Thyroid gland (tissue), 4 donors: ENCODE data around the gene MISP3. TPM values are rescaled to one million over a fixed set of nuclear protein-coding genes. Genes with fewer than 3 reads are reported as not detected.

Source experiments
- DNase-seq, 2 donors: peaks; one replicate each; pipeline ENCODE4 v3.0.0-alpha.2; 2019
- H3K27ac ChIP-seq, 3 donors: fragments of 200-600 bp; sonication (generic); 1 replicate in 2 of 3; 2 replicates in 1 of 3; pipeline ENCODE4 v1.5.1; 2016 to 2019; ENCODE audit warnings: mild to moderate bottlenecking in 1 of 3, moderate library complexity in 1 of 3
- H3K27me3 ChIP-seq: fragments of 200-600 bp; sonication (generic); one replicate; pipeline ENCODE4 v1.5.1; 2019
- H3K36me3 ChIP-seq, 2 donors: fragments of 200-600 bp; sonication (generic); one replicate each; pipeline ENCODE4 v1.5.1; 2016 to 2019
- H3K4me1 ChIP-seq, 2 donors: fragments of 200-600 bp; sonication (generic); one replicate each; pipeline ENCODE4 v1.5.1; 2017 to 2019
- H3K4me3 ChIP-seq, 3 donors: fragments of 200-600 bp; sonication (generic); replicated peaks in 1 of 3; 1 replicate in 2 of 3; 2 replicates in 1 of 3; pipeline ENCODE4 v1.5.1; 2016; ENCODE audit warnings: mild to moderate bottlenecking in 1 of 3
- H3K9me3 ChIP-seq: fragments of 200-600 bp; sonication (generic); one replicate; pipeline ENCODE4 v1.5.1; 2017
- POLR2A ChIP-seq, 2 donors: fragments of 450-650 bp; IDR thresholded peaks; one replicate each; pipeline ENCODE4 v1.6.1; 2017; ENCODE audit warnings: antibody characterized with exemption in 2 of 2, mild to moderate bottlenecking in 2 of 2, moderate library complexity in 1 of 2
- WGBS, 2 donors: methylation state at CpG; one replicate each; pipeline ENCODE4 v1.1.5; 2017; 5-methylcytosine and 5-hydroxymethylcytosine counted together
- intact Hi-C: fragments of 100-400 bp; cut with DNase I; formaldehyde crosslinking; loops from one replicate; pipeline ENCODE4 v1.15.1; 2023
- total RNA-seq, 4 donors: library from RNA; depleted of rRNA; stranded (reverse); fragments of >200 nt; gene quantifications; one replicate each; pipeline ENCODE4 v1.2.3, GENCODE V29; 2016
- TF ChIP-seq, protein P1 (sequence below), 6 experiments: fragments of 200-600 bp in 3 of 6; fragments of 450-650 bp in 3 of 6; sonication (generic) in 3 of 6; IDR thresholded peaks; one replicate each; pipeline ENCODE4 v1.5.1; 2016 to 2019; ENCODE audit warnings: antibody characterized with exemption in 6 of 6, mild to moderate bottlenecking in 2 of 6, inconsistent platforms in 1 of 6, moderate library complexity in 1 of 6

MISP3 gene
- total RNA-seq, 4 donors from 2014 or later: 7.9 to 9.9 (median 9.1) TPM

DNA sequence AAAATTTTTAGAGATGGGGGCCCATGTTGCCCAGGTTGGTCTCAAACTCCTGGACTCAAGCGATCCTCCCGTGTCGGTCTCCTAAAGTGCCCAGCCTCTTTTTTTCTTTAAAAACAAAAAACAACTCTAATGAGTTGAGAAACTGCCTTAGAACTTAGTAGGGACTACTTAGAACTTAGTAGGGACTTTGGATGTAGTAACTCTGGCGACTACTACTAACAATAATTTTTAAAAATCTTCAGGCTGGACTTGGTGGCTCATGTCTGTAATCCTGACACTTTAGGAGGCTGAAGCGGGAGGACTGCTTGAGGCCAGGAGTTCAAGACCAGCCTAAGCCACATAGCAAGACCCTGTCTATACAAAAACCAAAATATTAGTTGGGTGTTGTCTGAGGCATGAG lies 13.5 kb downstream of the MISP3 start:
- intact Hi-C loops: loop anchor here (5.0 kb wide), 1 partner anchor 36 kb away; no protein-coding TSS in a partner anchor
- H3K27ac ChIP-seq: no peak overlapping the region
- no peaks in the 10 kb centered on the region for H3K36me3 ChIP-seq
- no peak overlapping the region for H3K4me3 ChIP-seq
- H3K4me1 ChIP-seq: peaks cover 7 to 32% of the 10 kb centered on the region in 2 donors
- WGBS, 2 donors: 81 to 82% methylated on average over 5 of the region's 5 CpGs
- TF ChIP-seq POLR2A (IDR thresholded peaks at IDR 0.05): no peak
- TF ChIP-seq, protein P1, sequence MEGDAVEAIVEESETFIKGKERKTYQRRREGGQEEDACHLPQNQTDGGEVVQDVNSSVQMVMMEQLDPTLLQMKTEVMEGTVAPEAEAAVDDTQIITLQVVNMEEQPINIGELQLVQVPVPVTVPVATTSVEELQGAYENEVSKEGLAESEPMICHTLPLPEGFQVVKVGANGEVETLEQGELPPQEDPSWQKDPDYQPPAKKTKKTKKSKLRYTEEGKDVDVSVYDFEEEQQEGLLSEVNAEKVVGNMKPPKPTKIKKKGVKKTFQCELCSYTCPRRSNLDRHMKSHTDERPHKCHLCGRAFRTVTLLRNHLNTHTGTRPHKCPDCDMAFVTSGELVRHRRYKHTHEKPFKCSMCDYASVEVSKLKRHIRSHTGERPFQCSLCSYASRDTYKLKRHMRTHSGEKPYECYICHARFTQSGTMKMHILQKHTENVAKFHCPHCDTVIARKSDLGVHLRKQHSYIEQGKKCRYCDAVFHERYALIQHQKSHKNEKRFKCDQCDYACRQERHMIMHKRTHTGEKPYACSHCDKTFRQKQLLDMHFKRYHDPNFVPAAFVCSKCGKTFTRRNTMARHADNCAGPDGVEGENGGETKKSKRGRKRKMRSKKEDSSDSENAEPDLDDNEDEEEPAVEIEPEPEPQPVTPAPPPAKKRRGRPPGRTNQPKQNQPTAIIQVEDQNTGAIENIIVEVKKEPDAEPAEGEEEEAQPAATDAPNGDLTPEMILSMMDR (IDR thresholded peaks at IDR 0.05): no peak
- H3K9me3 ChIP-seq: no peaks in the 10 kb centered on the region
- DNase-seq: no peak
- H3K27me3 ChIP-seq: no peaks in the 10 kb centered on the region

DNA sequence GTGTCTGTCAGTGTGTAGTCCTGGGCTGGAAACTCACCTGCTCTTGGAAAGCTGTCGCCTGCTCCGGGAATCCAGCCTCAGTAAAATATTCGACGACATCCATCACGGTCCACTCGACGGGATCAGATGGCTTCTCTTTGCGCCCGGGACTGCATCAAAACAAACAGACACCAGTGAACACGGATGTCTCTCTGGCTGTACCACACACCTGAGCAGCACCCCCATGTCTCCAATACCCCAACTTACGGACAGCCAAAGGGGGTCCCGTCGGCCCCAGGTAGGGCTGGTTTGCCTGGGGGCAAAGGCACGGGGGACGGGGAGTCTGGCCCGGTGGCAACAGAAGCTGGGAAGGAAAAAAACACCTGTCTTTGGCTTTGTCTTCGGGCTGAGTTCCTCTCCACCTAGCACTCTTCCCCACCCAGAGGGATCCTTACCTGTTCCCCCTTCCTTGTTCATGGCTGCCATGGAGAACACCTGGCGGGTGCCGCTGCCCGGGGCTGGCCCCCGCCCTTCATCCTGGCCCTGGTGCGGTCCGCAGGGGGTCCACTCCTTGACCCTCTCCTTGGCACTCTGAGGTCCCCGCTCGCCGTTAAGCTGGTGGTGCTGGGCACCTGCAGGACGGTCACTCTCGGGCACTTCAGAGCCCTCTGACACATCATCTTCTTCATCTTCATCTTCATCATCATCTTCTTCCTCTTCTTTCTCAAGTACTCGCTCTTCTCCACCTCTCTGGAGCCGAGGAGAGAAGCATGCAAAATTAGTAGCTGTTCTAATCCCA lies 16.2 kb downstream of the MISP3 start:
- Histone ChIP-seq H3K27me3 (no peaks in the 10 kb centered on the region), H3K4me1 (peaks cover 0 to 28% of the 10 kb centered on the region in 2 donors), H3K27ac (no peak overlapping the region), H3K9me3 (no peaks in the 10 kb centered on the region), H3K36me3 (no peaks in the 10 kb centered on the region), H3K4me3 (peak overlapping the region in 1 of 3 donors; percentile 23)
- TF ChIP-seq, protein P1 (IDR thresholded peaks at IDR 0.05): no peak
- TF ChIP-seq POLR2A (IDR thresholded peaks at IDR 0.05): no peak
- 87 to 93% methylated on average over 30 of the region's 30 CpGs for WGBS, 2 donors
- no peak for DNase-seq
- intact Hi-C loops: loop anchor here (5.0 kb wide), 1 partner anchor 33 kb away; no protein-coding TSS in a partner anchor

DNA sequence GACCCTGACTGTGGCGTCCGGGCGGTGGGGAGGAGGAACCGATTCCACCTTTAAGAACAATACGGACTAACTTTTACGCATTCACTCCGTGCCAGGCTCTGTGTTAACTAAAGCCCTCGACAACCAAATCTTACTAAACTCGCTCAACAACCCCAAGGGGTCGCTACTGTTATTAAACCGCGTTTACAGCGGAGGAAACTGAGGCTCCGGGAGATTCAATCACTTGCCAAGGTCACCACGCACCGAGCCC lies 16.8 kb downstream of the MISP3 start:
- H3K4me3 ChIP-seq: peak overlapping the region in 1 of 3 donors; percentile 23
- WGBS, 2 donors: 37% methylated on average over 16 of the region's 16 CpGs
- DNase-seq: no peak
- no peak for TF ChIP-seq POLR2A (IDR thresholded peaks at IDR 0.05)
- TF ChIP-seq, protein P1 (IDR thresholded peaks at IDR 0.05): no peak
- no peaks in the 10 kb centered on the region for H3K27me3 ChIP-seq
- no peaks in the 10 kb centered on the region for H3K9me3 ChIP-seq
- H3K27ac ChIP-seq: no peak overlapping the region
- H3K4me1 ChIP-seq: peaks cover 0 to 28% of the 10 kb centered on the region in 2 donors
- intact Hi-C loops: loop anchor here (5.0 kb wide), 1 partner anchor 33 kb away; no protein-coding TSS in a partner anchor
- H3K36me3 ChIP-seq: no peaks in the 10 kb centered on the region

DNA sequence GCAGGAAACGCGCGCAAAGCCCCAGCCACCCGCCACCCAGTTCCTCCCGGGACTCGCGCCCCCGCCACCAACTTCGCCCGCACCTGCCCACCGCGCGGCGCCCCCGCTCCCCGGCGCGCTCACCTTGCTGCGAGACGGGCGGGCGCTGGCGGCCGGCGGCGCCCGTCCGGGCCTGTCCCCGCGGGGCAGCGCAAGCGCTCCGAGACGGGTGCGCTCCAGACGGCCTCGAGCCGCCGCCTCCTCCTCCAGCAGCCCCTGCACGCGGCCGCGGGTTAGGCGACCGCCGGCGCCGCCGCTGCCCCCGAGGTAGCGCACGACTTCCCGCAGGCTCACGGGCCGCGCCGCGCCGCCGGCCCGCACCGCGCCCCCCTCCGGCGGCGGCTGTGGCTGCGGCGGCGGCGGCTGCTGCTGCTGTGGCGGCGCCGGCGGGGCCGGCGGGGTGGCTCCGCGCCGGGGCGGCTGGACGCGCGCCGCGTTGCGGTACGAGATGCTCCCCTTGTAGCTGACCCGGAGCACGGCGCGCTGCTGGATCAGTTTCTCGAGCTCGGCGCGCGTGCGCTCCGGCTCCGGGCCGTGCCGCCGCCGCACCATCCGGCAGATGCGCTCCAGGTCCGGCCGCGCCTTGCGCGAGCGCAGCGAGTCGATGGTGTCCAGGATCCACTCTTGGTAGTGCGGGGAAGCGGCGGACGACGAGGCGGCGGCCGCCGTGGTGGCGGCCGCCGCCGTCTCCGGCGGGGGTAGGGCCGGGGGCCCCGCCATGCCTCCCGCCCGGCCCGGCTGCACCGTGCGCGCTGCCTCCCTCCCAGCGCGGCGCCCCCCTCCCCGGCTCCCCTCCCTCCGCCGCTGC lies 17.3 kb downstream of the MISP3 start:
- DNase-seq: peak; percentile 43 to 45
- H3K27me3 ChIP-seq: no peaks in the 10 kb centered on the region
- peak overlapping the region in 1 of 3 donors; percentile 93 for H3K4me3 ChIP-seq
- H3K36me3 ChIP-seq: no peaks in the 10 kb centered on the region
- no peak for TF ChIP-seq POLR2A (IDR thresholded peaks at IDR 0.05)
- TF ChIP-seq, protein P1 (IDR thresholded peaks at IDR 0.05): peak in 2 of 6 experiments; percentile 26 to 27
- peaks cover 0 to 28% of the 10 kb centered on the region in 2 donors for H3K4me1 ChIP-seq
- intact Hi-C loops: loop anchor here (5.0 kb wide), 1 partner anchor 32 kb away; no protein-coding TSS in a partner anchor
- peak overlapping the region in 1 of 3 donors; percentile 71 for H3K27ac ChIP-seq
- WGBS, 2 donors: 0 to 4% methylated on average over 10 to 23 of the region's 142 CpGs
- H3K9me3 ChIP-seq: no peaks in the 10 kb centered on the region
